HL-60 (cell line): ENCODE measurements around the gene ZNF490.
A peak's percentile ranks its signal among the peaks of the same experiment; 100 is the strongest.
"Not testable (repeated sequence)": the region's sequence is repeated elsewhere in the genome, so short reads cannot be mapped to it uniquely, and the experiment has no call there.

ENCODE experiments used
- DNase-seq, 2 experiments: peaks; one replicate each; pipeline ENCODE4 v3.0.0-alpha.2; 2010 to 2020; ENCODE audit warnings: low read depth in 1 of 2, low spot score in 1 of 2
- H3K27ac ChIP-seq: fragments of 250-450 bp; sonication (Bioruptor Pico); replicated peaks from 2 replicates; pipeline ENCODE4 v1.5.1; 2020; ENCODE audit warnings: mild to moderate bottlenecking, moderate library complexity
- H3K27me3 ChIP-seq: fragments of 250-450 bp; sonication (Bioruptor Pico); 2 replicates; pipeline ENCODE4 v1.5.1; 2021; ENCODE audit warnings: mild to moderate bottlenecking, moderate library complexity; ENCODE audit not compliant: insufficient read depth, poor library complexity, severe bottlenecking
- H3K4me3 ChIP-seq: replicated peaks from 2 replicates; pipeline ENCODE4 v1.5.1; 2011; ENCODE audit warnings: mild to moderate bottlenecking, control low read depth, low read length; ENCODE audit not compliant: insufficient read depth
- GABPA ChIP-seq: IDR thresholded peaks from 2 replicates; pipeline ENCODE4 v1.6.1; 2012; ENCODE audit warnings: low read depth
- POLR2AphosphoS5 ChIP-seq: IDR thresholded peaks from 2 replicates; pipeline ENCODE4 v1.6.1; 2012; ENCODE audit warnings: low read depth
- SPI1 ChIP-seq: IDR thresholded peaks from 2 replicates; pipeline ENCODE4 v1.6.1; 2012; ENCODE audit warnings: low read depth, mild to moderate bottlenecking, borderline replicate concordance
- TF ChIP-seq, protein P1 (sequence below): IDR thresholded peaks from one replicate; pipeline ENCODE4 v1.5.1; 2011; ENCODE audit warnings: low read length, control low read depth, inconsistent platforms; ENCODE audit not compliant: insufficient read depth
- TF ChIP-seq, protein P2 (sequence below): IDR thresholded peaks from 2 replicates; pipeline ENCODE4 v1.6.1; 2012; ENCODE audit warnings: low read depth; ENCODE audit not compliant: insufficient replicate concordance

The ZNF490 gene

DNA sequence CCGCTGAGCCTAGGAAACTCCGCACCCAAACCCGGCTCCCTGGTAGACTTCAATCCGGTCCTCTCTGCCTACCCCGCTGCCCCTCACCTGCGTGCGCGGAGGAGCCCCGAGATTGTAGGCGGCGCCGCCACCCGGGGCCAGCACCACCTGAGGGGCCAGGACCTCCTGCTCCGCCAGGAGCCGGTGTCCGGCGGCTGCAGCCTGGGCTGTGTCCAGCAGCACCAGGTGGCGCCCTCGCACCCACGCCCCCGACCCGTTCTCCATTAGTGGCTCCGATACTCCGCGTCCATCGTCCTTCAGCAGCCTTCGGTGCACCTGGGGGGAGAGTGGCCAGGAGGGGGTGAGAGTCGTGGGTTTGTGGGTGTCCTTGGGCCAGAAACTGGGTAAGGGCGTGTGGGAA, 37.5 kb upstream of the ZNF490 start:
- TF ChIP-seq GABPA (no peak), SPI1 (no peak)
- TF ChIP-seq, protein P1, sequence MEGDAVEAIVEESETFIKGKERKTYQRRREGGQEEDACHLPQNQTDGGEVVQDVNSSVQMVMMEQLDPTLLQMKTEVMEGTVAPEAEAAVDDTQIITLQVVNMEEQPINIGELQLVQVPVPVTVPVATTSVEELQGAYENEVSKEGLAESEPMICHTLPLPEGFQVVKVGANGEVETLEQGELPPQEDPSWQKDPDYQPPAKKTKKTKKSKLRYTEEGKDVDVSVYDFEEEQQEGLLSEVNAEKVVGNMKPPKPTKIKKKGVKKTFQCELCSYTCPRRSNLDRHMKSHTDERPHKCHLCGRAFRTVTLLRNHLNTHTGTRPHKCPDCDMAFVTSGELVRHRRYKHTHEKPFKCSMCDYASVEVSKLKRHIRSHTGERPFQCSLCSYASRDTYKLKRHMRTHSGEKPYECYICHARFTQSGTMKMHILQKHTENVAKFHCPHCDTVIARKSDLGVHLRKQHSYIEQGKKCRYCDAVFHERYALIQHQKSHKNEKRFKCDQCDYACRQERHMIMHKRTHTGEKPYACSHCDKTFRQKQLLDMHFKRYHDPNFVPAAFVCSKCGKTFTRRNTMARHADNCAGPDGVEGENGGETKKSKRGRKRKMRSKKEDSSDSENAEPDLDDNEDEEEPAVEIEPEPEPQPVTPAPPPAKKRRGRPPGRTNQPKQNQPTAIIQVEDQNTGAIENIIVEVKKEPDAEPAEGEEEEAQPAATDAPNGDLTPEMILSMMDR = no peak
- Histone ChIP-seq H3K27ac (no peak overlapping the region), H3K27me3 (no peaks in the 10 kb centered on the region), H3K4me3 (no peak overlapping the region)
- no peak for DNase-seq

DNA sequence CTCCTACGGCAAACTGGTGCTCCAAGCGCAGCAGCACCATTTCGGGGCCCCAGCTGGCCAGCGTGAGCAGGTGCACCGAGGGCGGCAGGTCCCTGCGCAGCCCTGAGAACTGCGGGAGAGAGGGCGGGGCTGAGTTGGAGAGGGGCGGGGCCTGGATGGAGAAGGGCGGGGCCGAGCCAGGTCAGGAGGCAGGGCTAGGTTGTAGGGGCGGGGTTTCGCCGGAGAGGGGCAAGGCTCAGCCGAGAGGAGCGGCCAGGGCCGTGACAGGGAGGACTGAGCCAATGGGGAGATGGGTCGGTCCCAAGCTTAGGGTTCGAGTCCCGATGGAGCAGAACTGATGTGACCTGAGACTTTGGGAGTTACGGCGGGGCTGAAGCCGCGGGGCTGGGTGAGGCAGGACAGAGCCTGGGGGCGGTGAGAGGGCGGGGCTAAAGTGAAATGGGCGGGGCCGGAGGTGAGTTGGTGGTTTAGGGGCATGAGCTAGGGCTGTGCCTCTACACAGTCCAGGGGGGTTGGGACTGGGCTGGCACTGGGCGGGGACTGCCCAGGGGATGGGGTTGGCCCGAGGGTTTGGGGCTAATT, 37.0 kb upstream of the ZNF490 start:
- Histone ChIP-seq H3K4me3 (no peak overlapping the region), H3K27me3 (no peaks in the 10 kb centered on the region), H3K27ac (no peak overlapping the region)
- TF ChIP-seq GABPA = no peak
- no peak for TF ChIP-seq SPI1
- 0 out of 2 replicates have a peak, but pooled peaks have one; percentile 25 for TF ChIP-seq POLR2AphosphoS5
- no peak for DNase-seq

DNA sequence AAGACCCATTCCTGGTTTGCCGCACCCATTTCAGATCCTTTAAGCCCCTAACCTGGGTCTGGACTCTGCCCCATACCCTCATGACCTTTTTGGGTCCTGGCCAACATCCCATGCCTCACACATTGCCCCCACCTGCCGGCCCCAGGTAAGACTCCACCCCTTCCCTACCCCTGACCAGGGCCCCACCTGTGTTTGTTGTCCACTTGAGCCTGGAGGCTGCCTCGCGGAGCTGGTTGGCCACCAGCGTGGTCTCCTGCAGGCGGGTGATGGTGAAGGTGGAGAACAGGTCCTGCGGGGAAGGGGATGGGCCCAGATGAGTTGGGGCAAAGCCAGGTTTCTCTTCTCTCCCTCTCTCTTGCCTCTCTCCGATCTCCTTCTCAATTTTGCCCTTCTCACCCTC, 36.4 kb upstream of the ZNF490 start:
- DNase-seq = no peak
- Histone ChIP-seq H3K27ac (no peak overlapping the region), H3K27me3 (no peaks in the 10 kb centered on the region), H3K4me3 (no peak overlapping the region)
- TF ChIP-seq, protein P1 = no peak
- no peak for TF ChIP-seq GABPA
- no peak for TF ChIP-seq SPI1
- no peak for TF ChIP-seq POLR2AphosphoS5
- TF ChIP-seq, protein P2, sequence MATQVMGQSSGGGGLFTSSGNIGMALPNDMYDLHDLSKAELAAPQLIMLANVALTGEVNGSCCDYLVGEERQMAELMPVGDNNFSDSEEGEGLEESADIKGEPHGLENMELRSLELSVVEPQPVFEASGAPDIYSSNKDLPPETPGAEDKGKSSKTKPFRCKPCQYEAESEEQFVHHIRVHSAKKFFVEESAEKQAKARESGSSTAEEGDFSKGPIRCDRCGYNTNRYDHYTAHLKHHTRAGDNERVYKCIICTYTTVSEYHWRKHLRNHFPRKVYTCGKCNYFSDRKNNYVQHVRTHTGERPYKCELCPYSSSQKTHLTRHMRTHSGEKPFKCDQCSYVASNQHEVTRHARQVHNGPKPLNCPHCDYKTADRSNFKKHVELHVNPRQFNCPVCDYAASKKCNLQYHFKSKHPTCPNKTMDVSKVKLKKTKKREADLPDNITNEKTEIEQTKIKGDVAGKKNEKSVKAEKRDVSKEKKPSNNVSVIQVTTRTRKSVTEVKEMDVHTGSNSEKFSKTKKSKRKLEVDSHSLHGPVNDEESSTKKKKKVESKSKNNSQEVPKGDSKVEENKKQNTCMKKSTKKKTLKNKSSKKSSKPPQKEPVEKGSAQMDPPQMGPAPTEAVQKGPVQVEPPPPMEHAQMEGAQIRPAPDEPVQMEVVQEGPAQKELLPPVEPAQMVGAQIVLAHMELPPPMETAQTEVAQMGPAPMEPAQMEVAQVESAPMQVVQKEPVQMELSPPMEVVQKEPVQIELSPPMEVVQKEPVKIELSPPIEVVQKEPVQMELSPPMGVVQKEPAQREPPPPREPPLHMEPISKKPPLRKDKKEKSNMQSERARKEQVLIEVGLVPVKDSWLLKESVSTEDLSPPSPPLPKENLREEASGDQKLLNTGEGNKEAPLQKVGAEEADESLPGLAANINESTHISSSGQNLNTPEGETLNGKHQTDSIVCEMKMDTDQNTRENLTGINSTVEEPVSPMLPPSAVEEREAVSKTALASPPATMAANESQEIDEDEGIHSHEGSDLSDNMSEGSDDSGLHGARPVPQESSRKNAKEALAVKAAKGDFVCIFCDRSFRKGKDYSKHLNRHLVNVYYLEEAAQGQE = no peak

GRCh38 chr19:12646551-12646950, 35.9 kb upstream of the ZNF490 start:
- TF ChIP-seq, protein P1 = no peak
- no peak for TF ChIP-seq GABPA
- Histone ChIP-seq H3K4me3 (no peak overlapping the region), H3K27me3 (no peaks in the 10 kb centered on the region), H3K27ac (no peak overlapping the region)
- DNase-seq = no peak

DNA sequence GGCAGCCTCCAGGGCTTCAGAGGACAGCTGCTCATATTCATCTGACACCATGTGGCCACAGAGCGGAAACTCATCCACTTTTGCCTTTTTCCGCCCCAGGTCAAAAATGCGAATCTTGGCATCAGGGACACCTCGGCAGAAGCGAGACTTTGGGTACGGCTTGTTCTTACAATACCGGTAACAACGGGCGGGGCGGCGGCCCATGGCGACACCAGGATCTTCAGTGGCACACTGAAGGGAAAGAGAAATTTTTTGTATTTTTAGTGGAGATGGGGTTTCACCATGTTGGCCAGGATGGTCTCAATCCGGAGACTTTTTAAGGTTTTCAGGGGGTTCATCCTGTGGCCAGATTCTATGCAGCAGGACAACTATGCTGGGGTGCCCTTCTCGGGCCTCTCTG, 33.1 kb upstream of the ZNF490 start:
- H3K4me3 ChIP-seq, H3K27me3 ChIP-seq, H3K27ac ChIP-seq, DNase-seq: not testable (repeated sequence)

GRCh38 chr19:12642506-12642905, 31.9 kb upstream of the ZNF490 start:
- DNase-seq = no peak
- TF ChIP-seq, protein P2 = no peak
- TF ChIP-seq POLR2AphosphoS5 (no peak), SPI1 (no peak), GABPA (no peak)
- TF ChIP-seq, protein P1 = no peak
- no peaks in the 10 kb centered on the region for H3K27me3 ChIP-seq
- no peak overlapping the region for H3K27ac ChIP-seq
- no peak overlapping the region for H3K4me3 ChIP-seq
